ENCODE data around the gene VIP. TPM values are rescaled to one million over a fixed set of nuclear protein-coding genes. Genes with fewer than 3 reads are reported as not detected.
A peak's percentile ranks its signal among the peaks of the same experiment; 100 is the strongest.

The VIP gene
- total and polyA plus RNA-seq, 2 of the 13 experiments (the other 11 are each of a cell fraction or from before 2014, with no cell fraction given), result not detected

DNA sequence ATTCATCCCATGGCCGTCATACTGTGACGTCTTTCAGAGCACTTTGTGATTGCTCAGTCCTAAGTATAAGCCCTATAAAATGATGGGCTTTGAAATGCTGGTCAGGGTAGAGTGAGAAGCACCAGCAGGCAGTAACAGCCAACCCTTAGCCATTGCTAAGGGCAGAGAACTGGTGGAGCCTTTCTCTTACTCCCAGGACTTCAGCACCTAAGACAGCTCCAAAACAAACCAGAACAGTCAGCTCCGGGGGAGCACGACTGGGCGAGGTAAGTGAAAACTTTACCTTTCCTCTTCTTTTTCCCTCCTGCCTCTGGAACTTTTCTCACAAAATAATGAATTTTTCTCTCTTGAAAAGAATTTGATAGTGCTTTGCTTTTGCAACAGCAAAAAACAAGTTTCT lies at the start of gene VIP (continued):
- TF ChIP-seq, protein P1, sequence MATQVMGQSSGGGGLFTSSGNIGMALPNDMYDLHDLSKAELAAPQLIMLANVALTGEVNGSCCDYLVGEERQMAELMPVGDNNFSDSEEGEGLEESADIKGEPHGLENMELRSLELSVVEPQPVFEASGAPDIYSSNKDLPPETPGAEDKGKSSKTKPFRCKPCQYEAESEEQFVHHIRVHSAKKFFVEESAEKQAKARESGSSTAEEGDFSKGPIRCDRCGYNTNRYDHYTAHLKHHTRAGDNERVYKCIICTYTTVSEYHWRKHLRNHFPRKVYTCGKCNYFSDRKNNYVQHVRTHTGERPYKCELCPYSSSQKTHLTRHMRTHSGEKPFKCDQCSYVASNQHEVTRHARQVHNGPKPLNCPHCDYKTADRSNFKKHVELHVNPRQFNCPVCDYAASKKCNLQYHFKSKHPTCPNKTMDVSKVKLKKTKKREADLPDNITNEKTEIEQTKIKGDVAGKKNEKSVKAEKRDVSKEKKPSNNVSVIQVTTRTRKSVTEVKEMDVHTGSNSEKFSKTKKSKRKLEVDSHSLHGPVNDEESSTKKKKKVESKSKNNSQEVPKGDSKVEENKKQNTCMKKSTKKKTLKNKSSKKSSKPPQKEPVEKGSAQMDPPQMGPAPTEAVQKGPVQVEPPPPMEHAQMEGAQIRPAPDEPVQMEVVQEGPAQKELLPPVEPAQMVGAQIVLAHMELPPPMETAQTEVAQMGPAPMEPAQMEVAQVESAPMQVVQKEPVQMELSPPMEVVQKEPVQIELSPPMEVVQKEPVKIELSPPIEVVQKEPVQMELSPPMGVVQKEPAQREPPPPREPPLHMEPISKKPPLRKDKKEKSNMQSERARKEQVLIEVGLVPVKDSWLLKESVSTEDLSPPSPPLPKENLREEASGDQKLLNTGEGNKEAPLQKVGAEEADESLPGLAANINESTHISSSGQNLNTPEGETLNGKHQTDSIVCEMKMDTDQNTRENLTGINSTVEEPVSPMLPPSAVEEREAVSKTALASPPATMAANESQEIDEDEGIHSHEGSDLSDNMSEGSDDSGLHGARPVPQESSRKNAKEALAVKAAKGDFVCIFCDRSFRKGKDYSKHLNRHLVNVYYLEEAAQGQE (IDR thresholded peaks at IDR 0.05; ENCODE audit: borderline replicate concordance in 1 of 2, low read depth in 1 of 2, low read length in 2 of 2), result peak; percentile 59 to 97
- TF ChIP-seq, protein P2, sequence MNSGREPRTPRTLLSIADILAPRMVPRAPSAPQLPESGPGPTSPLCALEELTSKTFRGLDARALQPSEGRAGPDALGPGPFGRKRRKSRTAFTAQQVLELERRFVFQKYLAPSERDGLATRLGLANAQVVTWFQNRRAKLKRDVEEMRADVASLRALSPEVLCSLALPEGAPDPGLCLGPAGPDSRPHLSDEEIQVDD (CRISPR knock-in tag; IDR thresholded peaks at IDR 0.05; ENCODE audit: borderline replicate concordance), result no peak
- TF ChIP-seq, protein P3, sequence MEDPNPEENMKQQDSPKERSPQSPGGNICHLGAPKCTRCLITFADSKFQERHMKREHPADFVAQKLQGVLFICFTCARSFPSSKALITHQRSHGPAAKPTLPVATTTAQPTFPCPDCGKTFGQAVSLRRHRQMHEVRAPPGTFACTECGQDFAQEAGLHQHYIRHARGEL (CRISPR knock-in tag; IDR thresholded peaks at IDR 0.05), result no peak
- TF ChIP-seq ZNF543 (CRISPR knock-in tag; IDR thresholded peaks at IDR 0.05), result no peak
- TF ChIP-seq NFRKB (IDR thresholded peaks at IDR 0.05), result no peak
- TF ChIP-seq FOXA3 (CRISPR knock-in tag; IDR thresholded peaks at IDR 0.05), result no peak
- TF ChIP-seq MIER2 (CRISPR knock-in tag; IDR thresholded peaks at IDR 0.05), result peak; percentile 97
- no peak for TF ChIP-seq ATF1 (CRISPR knock-in tag; IDR thresholded peaks at IDR 0.05)
- no peak for TF ChIP-seq ZFY (CRISPR knock-in tag; IDR thresholded peaks at IDR 0.05)
- TF ChIP-seq, protein P4, sequence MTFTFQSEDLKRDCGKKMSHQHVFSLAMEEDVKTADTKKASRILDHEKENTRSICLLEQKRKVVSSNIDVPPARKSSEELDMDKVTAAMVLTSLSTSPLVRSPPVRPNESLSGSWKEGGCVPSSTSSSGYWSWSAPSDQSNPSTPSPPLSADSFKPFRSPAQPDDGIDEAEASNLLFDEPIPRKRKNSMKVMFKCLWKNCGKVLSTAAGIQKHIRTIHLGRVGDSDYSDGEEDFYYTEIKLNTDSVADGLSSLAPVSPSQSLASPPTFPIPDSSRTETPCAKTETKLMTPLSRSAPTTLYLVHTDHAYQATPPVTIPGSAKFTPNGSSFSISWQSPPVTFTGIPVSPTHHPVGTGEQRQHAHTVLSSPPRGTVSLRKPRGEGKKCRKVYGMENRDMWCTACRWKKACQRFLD (CRISPR knock-in tag; IDR thresholded peaks at IDR 0.05; ENCODE audit: borderline replicate concordance), result no peak
- no peak for TF ChIP-seq MAZ (IDR thresholded peaks at IDR 0.05; ENCODE audit: borderline replicate concordance, low read depth, low read length)
- TF ChIP-seq MAZ (CRISPR knock-in tag; IDR thresholded peaks at IDR 0.05; ENCODE audit: low read depth), result no peak
- TF ChIP-seq SNAPC2 (CRISPR knock-in tag; IDR thresholded peaks at IDR 0.05), result no peak
- 0 out of 2 replicates have a peak, but pooled peaks have one; percentile 26 for TF ChIP-seq ZNF331 (CRISPR knock-in tag; IDR thresholded peaks at IDR 0.05)
- no peak for TF ChIP-seq ZNF329 (CRISPR knock-in tag; IDR thresholded peaks at IDR 0.05; ENCODE audit: low read depth)
- TF ChIP-seq ZNF17 (CRISPR knock-in tag; IDR thresholded peaks at IDR 0.05), result no peak
- TF ChIP-seq CREB1 (IDR thresholded peaks at IDR 0.05), result 0 out of 2 replicates have a peak, but pooled peaks have one; percentile 30
- TF ChIP-seq CREB1 (CRISPR knock-in tag; IDR thresholded peaks at IDR 0.05), result no peak
- 0 out of 2 replicates have a peak, but pooled peaks have one; percentile 17 for TF ChIP-seq ELF3 (CRISPR knock-in tag; IDR thresholded peaks at IDR 0.05)
- no peak for TF ChIP-seq KDM4B (CRISPR knock-in tag; IDR thresholded peaks at IDR 0.05)
- no peak for TF ChIP-seq RFXAP (CRISPR knock-in tag; IDR thresholded peaks at IDR 0.05; ENCODE audit: borderline replicate concordance)
- no peak for TF ChIP-seq ZEB1 (IDR thresholded peaks at IDR 0.05; ENCODE audit: insufficient replicate concordance, low read depth)
- peak; percentile 73; the same call in 1 of the 2 replicates for TF ChIP-seq EHMT2 (IDR thresholded peaks at IDR 0.05; ENCODE audit: borderline replicate concordance, low read depth, low read length)
- TF ChIP-seq, protein P5, sequence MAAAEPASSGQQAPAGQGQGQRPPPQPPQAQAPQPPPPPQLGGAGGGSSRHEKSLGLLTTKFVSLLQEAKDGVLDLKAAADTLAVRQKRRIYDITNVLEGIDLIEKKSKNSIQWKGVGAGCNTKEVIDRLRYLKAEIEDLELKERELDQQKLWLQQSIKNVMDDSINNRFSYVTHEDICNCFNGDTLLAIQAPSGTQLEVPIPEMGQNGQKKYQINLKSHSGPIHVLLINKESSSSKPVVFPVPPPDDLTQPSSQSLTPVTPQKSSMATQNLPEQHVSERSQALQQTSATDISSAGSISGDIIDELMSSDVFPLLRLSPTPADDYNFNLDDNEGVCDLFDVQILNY (CRISPR knock-in tag; conservative IDR thresholded peaks at IDR 0.05), result no peak
- TF ChIP-seq MED1 (CRISPR knock-in tag; IDR thresholded peaks at IDR 0.05), result no peak
